GM23338 (cell line): Measurements from ENCODE around the gene MAP2K5. TPM values are rescaled to one million over a fixed set of nuclear protein-coding genes. Genes with fewer than 3 reads are reported as not detected.
A peak's percentile ranks its signal among the peaks of the same experiment; 100 is the strongest.

Source experiments
- CREB1 ChIP-seq: fragments of 250-450 bp; sonication (Bioruptor Pico); IDR thresholded peaks from 2 replicates; pipeline ENCODE4 v1.5.0; 2020; ENCODE audit warnings: low read depth, mild to moderate bottlenecking, moderate library complexity
- ETS1 ChIP-seq: IDR thresholded peaks from 2 replicates; pipeline ENCODE4 v1.6.1; 2016; ENCODE audit warnings: antibody characterized with exemption
- EZH2 ChIP-seq: fragments of 200-600 bp; sonication (generic); IDR thresholded peaks from one replicate; pipeline ENCODE4 v1.8.0; 2017; ENCODE audit warnings: antibody characterized with exemption, mild to moderate bottlenecking, low read depth; ENCODE audit not compliant: unreplicated experiment
- EZH2phosphoT487 ChIP-seq: fragments of 200-600 bp; sonication (generic); IDR thresholded peaks from one replicate; pipeline ENCODE4 v1.8.1; 2018; ENCODE audit warnings: antibody characterized with exemption; ENCODE audit not compliant: unreplicated experiment
- JUNB ChIP-seq: IDR thresholded peaks from one replicate; pipeline ENCODE4 v1.6.1; 2016; ENCODE audit warnings: antibody characterized with exemption; ENCODE audit not compliant: unreplicated experiment
- NANOG ChIP-seq: IDR thresholded peaks from 2 replicates; pipeline ENCODE4 v1.6.1; 2016; ENCODE audit warnings: antibody characterized with exemption, borderline replicate concordance
- REST ChIP-seq: IDR thresholded peaks from one replicate; pipeline ENCODE4 v1.6.1; 2018; ENCODE audit warnings: antibody characterized with exemption; ENCODE audit not compliant: unreplicated experiment
- ZNF114 ChIP-seq: fragments of 250-450 bp; sonication (Bioruptor Pico); IDR thresholded peaks from 2 replicates; pipeline ENCODE4 v1.5.0; 2020; ENCODE audit warnings: mild to moderate bottlenecking, moderate library complexity
- ZNF331 ChIP-seq: fragments of 250-450 bp; sonication (Bioruptor Pico); IDR thresholded peaks from 2 replicates; pipeline ENCODE4 v1.5.0; 2020; ENCODE audit warnings: low read depth, mild to moderate bottlenecking, moderate library complexity
- ZNF462 ChIP-seq: fragments of 250-450 bp; sonication (Bioruptor Pico); IDR thresholded peaks from 2 replicates; pipeline ENCODE4 v1.5.0; 2020; ENCODE audit warnings: mild to moderate bottlenecking, moderate library complexity
- polyA plus RNA-seq: library from polyadenylated mRNA; unstranded; fragments of >200 nt; fragmentation: Nextera tagmentation; extraction: Ambion mirVana; gene quantifications from 2 replicates; pipeline ENCODE4 v1.2.1, GENCODE V29; 2016
- total RNA-seq: library from RNA; depleted of rRNA; stranded (reverse); fragments of >200 nt; shearing (Covaris generic); gene quantifications from 2 replicates; pipeline ENCODE4 v1.2.3, GENCODE V29; 2014

Gene MAP2K5
- total and polyA plus RNA-seq, 2 experiments from 2014 or later = 6.5 to 13.6 TPM

GRCh38 chr15:67828969-67829646 is 286.6 kb downstream of the MAP2K5 start (continued):
- TF ChIP-seq ZNF462 (no peak), EZH2phosphoT487 (peak; percentile 75), ZNF331 (CRISPR knock-in tag) (no peak), NANOG (no peak), EZH2 (peak; percentile 99), CREB1 (CRISPR knock-in tag) (no peak), JUNB (no peak), ZNF114 (CRISPR knock-in tag) (no peak), ETS1 (no peak), REST (no peak)
